K562 (cell line): Measurements from ENCODE around the gene ZPR1. TPM values are rescaled to one million over a fixed set of nuclear protein-coding genes. Genes with fewer than 3 reads are reported as not detected.

Experiments
- CBFA2T2 ChIP-seq: fragments of 450-650 bp; conservative IDR thresholded peaks from 2 replicates; pipeline ENCODE4 v1.6.1; 2017; ENCODE audit warnings: mild to moderate bottlenecking
- DDX20 ChIP-seq: fragments of 450-650 bp; IDR thresholded peaks from 2 replicates; pipeline ENCODE4 v1.6.1; 2016; ENCODE audit warnings: missing genetic modification characterization, low read depth, mild to moderate bottlenecking, missing compliant biosample characterization, moderate library complexity
- HMG20A ChIP-seq: fragments of 450-650 bp; formaldehyde crosslinking; conservative IDR thresholded peaks from 2 replicates; pipeline ENCODE4 v1.4.0; 2020; ENCODE audit warnings: mild to moderate bottlenecking, mixed read lengths
- JUNB ChIP-seq: fragments of 450-650 bp; formaldehyde crosslinking; conservative IDR thresholded peaks from 2 replicates; pipeline ENCODE4 v1.4.0; 2020; ENCODE audit warnings: mild to moderate bottlenecking
- LCOR ChIP-seq: sonication (generic); formaldehyde crosslinking; IDR thresholded peaks from 2 replicates; pipeline ENCODE4 v1.8.0; 2022; ENCODE audit warnings: mild to moderate bottlenecking, missing genetic modification reagents
- MAFK ChIP-seq: IDR thresholded peaks from 2 replicates; pipeline ENCODE4 v1.6.1; 2011; ENCODE audit warnings: low read length, improper control_type of control experiment
- MCM2 ChIP-seq: fragments of 450-650 bp; IDR thresholded peaks from 2 replicates; pipeline ENCODE4 v1.6.1; 2017; ENCODE audit warnings: low read depth, mild to moderate bottlenecking
- NRF1 ChIP-seq, 2 experiments: fragments of 450-650 bp; IDR thresholded peaks in 1 of 2; conservative IDR thresholded peaks in 1 of 2; 2 replicates each; pipeline ENCODE4 v1.6.1; 2014; ENCODE audit warnings: mild to moderate bottlenecking in 2 of 2
- PHB2 ChIP-seq: fragments of 450-650 bp; IDR thresholded peaks from 2 replicates; pipeline ENCODE4 v1.6.1; 2017; ENCODE audit warnings: low read depth
- RFX7 ChIP-seq: fragments of 250-450 bp; sonication (Bioruptor Pico); IDR thresholded peaks from 2 replicates; pipeline ENCODE4 v1.5.1; 2021; ENCODE audit warnings: mild to moderate bottlenecking
- RUNX1 ChIP-seq: sonication (generic); IDR thresholded peaks from 2 replicates; pipeline ENCODE4 v1.6.1; 2016; ENCODE audit warnings: antibody characterized with exemption, low read depth
- SMAD2 ChIP-seq: fragments of 150-350 bp; IDR thresholded peaks from 2 replicates; pipeline ENCODE4 v1.6.1; 2014; ENCODE audit warnings: low read depth, mild to moderate bottlenecking, low read length
- SRSF1 ChIP-seq: fragments of 200-400 bp; formaldehyde crosslinking; IDR thresholded peaks from 2 replicates; pipeline ENCODE4 v1.6.1; 2017; ENCODE audit warnings: mild to moderate bottlenecking, low read depth, low read length, moderate library complexity
- ZNF224 ChIP-seq: sonication (generic); formaldehyde crosslinking; IDR thresholded peaks from 2 replicates; pipeline ENCODE4 v1.8.0; 2022; ENCODE audit warnings: mild to moderate bottlenecking, missing genetic modification reagents
- ZNF408 ChIP-seq: fragments of 250-450 bp; sonication (Bioruptor Pico); IDR thresholded peaks from 2 replicates; pipeline ENCODE4 v1.4.0; 2020; ENCODE audit warnings: low read depth, mild to moderate bottlenecking, moderate library complexity
- ZNF695 ChIP-seq: fragments of 450-650 bp; formaldehyde crosslinking; IDR thresholded peaks from 2 replicates; pipeline ENCODE4 v1.4.0; 2020; ENCODE audit warnings: mild to moderate bottlenecking, moderate library complexity
- ZNF696 ChIP-seq: fragments of 250-450 bp; sonication (Bioruptor Pico); conservative IDR thresholded peaks from 2 replicates; pipeline ENCODE4 v1.4.0; 2020; ENCODE audit warnings: mild to moderate bottlenecking, moderate library complexity
- ZNF699 ChIP-seq: fragments of 250-450 bp; sonication (Bioruptor Pico); IDR thresholded peaks from 2 replicates; pipeline ENCODE4 v1.8.0; 2021; ENCODE audit warnings: mild to moderate bottlenecking, moderate library complexity; ENCODE audit not compliant: insufficient replicate concordance
- polyA plus RNA-seq, 8 experiments: library from polyadenylated mRNA; depleted of rRNA in 4 of 8; stranded (reverse) in 5 of 8; unstranded in 3 of 8; fragments of >200 nt; fragmentation: Nextera tagmentation in 2 of 8; fragmentation: Illumina TruSeq in 1 of 8; extraction: Ambion mirVana in 2 of 8; extraction: Trizol in 1 of 8; gene quantifications; 2 replicates each; pipeline versions ENCODE4 v1.2.1 to v1.2.3, GENCODE V29; 2011 to 2014; ENCODE audit warnings: inconsistent platforms in 1 of 8, missing spikeins in 1 of 8
- total RNA-seq, 7 experiments: library from RNA; depleted of rRNA in 6 of 7; stranded (reverse); fragments of >200 nt in 6 of 7; fragmentation: Illumina TruSeq in 2 of 7; extraction: Trizol in 2 of 7; gene quantifications; 2 replicates each; pipeline versions ENCODE4 v1.2.1 to v1.2.3, GENCODE V29; 2011 to 2021; ENCODE audit warnings: low replicate concordance in 1 of 7
- TF ChIP-seq, protein P1 (sequence below): sonication (generic); formaldehyde crosslinking; IDR thresholded peaks from 2 replicates; pipeline ENCODE4 v1.8.0; 2022; ENCODE audit warnings: missing genetic modification reagents, mild to moderate bottlenecking, moderate library complexity, borderline replicate concordance
- TF ChIP-seq, protein P2 (sequence below): fragments of 250-450 bp; sonication (Bioruptor Pico); IDR thresholded peaks from 2 replicates; pipeline ENCODE4 v1.4.0; 2020; ENCODE audit warnings: mild to moderate bottlenecking, moderate library complexity
- TF ChIP-seq, protein P3 (sequence below): sonication (generic); formaldehyde crosslinking; IDR thresholded peaks from 2 replicates; pipeline ENCODE4 v1.8.0; 2022; ENCODE audit warnings: mild to moderate bottlenecking, missing genetic modification reagents
- TF ChIP-seq, protein P4 (sequence below): fragments of 250-450 bp; sonication (Bioruptor Pico); IDR thresholded peaks from 2 replicates; pipeline ENCODE4 v1.5.0; 2020; ENCODE audit warnings: mild to moderate bottlenecking, borderline replicate concordance
- TF ChIP-seq, protein P5 (sequence below): IDR thresholded peaks from 2 replicates; pipeline ENCODE4 v1.6.1; 2011; ENCODE audit warnings: borderline replicate concordance, low read depth, mild to moderate bottlenecking, moderate library complexity, low read length; ENCODE audit not compliant: insufficient read depth, poor library complexity, severe bottlenecking

ZPR1 gene
- total and polyA plus RNA-seq, 9 of the 15 experiments (the other 6 are each of a cell fraction or from before 2014, with no cell fraction given), result 13.0 to 120 (median 83.8) TPM

DNA sequence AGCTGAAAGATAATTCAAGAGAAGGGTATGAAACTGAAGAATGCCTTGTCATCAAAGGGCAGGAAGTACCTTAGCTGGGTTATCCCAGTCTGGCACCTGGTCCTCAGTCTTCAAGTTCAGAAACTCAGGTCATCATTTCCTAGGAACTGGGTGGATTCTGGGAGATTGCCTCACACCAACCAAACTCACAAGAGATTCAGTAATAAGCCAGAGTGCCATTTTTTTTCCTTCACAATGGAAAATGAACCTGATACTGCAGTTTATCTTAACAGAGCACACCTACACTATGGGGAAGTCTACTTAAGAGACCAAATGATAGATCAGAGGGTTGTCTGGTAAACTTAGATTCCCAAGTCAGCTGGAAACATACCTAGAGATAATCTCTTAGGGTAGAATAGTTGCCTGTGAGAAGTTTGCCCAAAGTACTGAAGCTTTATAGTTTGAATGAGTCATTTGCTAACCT is 11.3 kb downstream of the ZPR1 start (continued):
- TF ChIP-seq, protein P1, sequence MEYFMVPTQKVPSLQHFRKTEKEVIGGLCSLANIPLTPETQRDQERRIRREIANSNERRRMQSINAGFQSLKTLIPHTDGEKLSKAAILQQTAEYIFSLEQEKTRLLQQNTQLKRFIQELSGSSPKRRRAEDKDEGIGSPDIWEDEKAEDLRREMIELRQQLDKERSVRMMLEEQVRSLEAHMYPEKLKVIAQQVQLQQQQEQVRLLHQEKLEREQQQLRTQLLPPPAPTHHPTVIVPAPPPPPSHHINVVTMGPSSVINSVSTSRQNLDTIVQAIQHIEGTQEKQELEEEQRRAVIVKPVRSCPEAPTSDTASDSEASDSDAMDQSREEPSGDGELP (CRISPR knock-in tag), result peak; percentile 13; the same call in 1 of the 2 replicates
- TF ChIP-seq ZNF224 (CRISPR knock-in tag) (no peak), JUNB (CRISPR knock-in tag) (no peak), HMG20A (no peak), ZNF695 (no peak), SRSF1 (no peak), ZNF408 (CRISPR knock-in tag) (no peak), DDX20 (tag) (no peak), RFX7 (CRISPR knock-in tag) (no peak), SMAD2 (no peak), CBFA2T2 (peak; percentile 64), ZNF699 (CRISPR knock-in tag) (no peak), MCM2 (no peak), ZNF696 (CRISPR knock-in tag) (no peak), NRF1 (conservative IDR thresholded peaks at IDR 0.05 in 1 of 2, IDR thresholded peaks at IDR 0.05 in 1 of 2) (no peak), MAFK (peak; percentile 52; the same call in 1 of the 2 replicates), LCOR (CRISPR knock-in tag) (no peak), PHB2 (0 out of 2 replicates have a peak, but pooled peaks have one; percentile 37), RUNX1 (no peak)
- TF ChIP-seq, protein P2, sequence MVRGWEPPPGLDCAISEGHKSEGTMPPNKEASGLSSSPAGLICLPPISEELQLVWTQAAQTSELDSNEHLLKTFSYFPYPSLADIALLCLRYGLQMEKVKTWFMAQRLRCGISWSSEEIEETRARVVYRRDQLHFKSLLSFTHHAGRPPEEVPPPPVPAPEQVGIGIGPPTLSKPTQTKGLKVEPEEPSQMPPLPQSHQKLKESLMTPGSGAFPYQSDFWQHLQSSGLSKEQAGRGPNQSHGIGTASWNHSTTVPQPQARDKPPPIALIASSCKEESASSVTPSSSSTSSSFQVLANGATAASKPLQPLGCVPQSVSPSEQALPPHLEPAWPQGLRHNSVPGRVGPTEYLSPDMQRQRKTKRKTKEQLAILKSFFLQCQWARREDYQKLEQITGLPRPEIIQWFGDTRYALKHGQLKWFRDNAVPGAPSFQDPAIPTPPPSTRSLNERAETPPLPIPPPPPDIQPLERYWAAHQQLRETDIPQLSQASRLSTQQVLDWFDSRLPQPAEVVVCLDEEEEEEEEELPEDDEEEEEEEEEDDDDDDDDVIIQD (CRISPR knock-in tag), result no peak
- TF ChIP-seq, protein P3, sequence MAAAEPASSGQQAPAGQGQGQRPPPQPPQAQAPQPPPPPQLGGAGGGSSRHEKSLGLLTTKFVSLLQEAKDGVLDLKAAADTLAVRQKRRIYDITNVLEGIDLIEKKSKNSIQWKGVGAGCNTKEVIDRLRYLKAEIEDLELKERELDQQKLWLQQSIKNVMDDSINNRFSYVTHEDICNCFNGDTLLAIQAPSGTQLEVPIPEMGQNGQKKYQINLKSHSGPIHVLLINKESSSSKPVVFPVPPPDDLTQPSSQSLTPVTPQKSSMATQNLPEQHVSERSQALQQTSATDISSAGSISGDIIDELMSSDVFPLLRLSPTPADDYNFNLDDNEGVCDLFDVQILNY (CRISPR knock-in tag), result no peak
- TF ChIP-seq, protein P4, sequence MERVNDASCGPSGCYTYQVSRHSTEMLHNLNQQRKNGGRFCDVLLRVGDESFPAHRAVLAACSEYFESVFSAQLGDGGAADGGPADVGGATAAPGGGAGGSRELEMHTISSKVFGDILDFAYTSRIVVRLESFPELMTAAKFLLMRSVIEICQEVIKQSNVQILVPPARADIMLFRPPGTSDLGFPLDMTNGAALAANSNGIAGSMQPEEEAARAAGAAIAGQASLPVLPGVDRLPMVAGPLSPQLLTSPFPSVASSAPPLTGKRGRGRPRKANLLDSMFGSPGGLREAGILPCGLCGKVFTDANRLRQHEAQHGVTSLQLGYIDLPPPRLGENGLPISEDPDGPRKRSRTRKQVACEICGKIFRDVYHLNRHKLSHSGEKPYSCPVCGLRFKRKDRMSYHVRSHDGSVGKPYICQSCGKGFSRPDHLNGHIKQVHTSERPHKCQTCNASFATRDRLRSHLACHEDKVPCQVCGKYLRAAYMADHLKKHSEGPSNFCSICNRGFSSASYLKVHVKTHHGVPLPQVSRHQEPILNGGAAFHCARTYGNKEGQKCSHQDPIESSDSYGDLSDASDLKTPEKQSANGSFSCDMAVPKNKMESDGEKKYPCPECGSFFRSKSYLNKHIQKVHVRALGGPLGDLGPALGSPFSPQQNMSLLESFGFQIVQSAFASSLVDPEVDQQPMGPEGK (CRISPR knock-in tag), result no peak
- TF ChIP-seq, protein P5, sequence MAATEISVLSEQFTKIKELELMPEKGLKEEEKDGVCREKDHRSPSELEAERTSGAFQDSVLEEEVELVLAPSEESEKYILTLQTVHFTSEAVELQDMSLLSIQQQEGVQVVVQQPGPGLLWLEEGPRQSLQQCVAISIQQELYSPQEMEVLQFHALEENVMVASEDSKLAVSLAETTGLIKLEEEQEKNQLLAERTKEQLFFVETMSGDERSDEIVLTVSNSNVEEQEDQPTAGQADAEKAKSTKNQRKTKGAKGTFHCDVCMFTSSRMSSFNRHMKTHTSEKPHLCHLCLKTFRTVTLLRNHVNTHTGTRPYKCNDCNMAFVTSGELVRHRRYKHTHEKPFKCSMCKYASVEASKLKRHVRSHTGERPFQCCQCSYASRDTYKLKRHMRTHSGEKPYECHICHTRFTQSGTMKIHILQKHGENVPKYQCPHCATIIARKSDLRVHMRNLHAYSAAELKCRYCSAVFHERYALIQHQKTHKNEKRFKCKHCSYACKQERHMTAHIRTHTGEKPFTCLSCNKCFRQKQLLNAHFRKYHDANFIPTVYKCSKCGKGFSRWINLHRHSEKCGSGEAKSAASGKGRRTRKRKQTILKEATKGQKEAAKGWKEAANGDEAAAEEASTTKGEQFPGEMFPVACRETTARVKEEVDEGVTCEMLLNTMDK, result no peak
